GM19324 (cell line): Measurements from ENCODE around the gene SERP1.

Experiments
- ATAC-seq: cut with Tn5 transposase; IDR thresholded peaks from one replicate; pipeline ENCODE4 v1.9.1; 2021; ENCODE audit warnings: mild to moderate bottlenecking, moderate library complexity; ENCODE audit not compliant: unreplicated experiment, low FRiP score

The SERP1 gene

GRCh38 chr3:150494411-150494977 lies 51.8 kb downstream of the SERP1 start:
- no peak for ATAC-seq
